ENCODE measurements around the gene CNPY1.

Gene CNPY1

DNA sequence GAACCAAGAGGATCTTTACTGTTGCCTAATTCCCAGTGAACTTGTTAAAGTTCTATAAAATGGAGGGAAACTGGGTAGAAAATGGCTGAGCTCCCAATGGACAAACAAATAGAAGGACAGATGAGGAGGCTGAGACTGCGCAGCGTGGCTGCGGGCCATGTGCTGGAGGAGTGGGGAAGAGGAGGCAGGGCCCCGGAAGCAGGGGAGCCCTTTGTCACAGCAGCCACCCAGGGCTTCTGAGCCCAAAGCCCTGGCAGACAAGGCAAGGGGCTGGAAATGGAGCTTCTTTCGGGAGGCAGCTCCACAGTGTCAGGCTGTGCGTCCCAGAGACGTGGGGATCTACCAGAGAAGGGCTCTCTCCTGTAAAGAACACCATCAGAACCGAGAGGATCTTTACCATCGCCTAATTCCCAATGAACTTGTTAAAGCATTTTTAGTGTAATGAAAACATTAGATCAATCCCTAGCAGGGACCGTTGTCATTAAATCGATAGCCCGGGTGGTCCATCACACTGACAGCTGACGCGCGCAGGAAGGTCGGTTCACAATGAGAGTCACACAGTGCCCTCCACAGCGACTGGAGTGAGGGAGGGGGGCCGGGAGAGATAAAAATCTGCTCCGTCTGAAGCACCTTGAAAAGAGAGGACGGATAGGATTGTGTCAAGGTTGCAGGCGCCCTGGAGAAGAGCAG is 14.0 kb upstream of the CNPY1 start:
- H3K4me3 ChIP-seq (replicated peaks in 1 of 2; ENCODE audit: low read depth in 2 of 2, low read length in 2 of 2) = no peak overlapping the region
- TF ChIP-seq CTCF (IDR thresholded peaks at IDR 0.05; ENCODE audit: low read depth, low read length) = no peak
- no peak for DNase-seq (ENCODE audit: low read depth in 2 of 2)

GRCh38 chr7:155559519-155560108 is 13.3 kb upstream of the CNPY1 start:
- H3K4me3 ChIP-seq (replicated peaks in 1 of 2; ENCODE audit: low read depth in 2 of 2, low read length in 2 of 2) = no peak overlapping the region
- TF ChIP-seq CTCF (IDR thresholded peaks at IDR 0.05; ENCODE audit: low read depth, low read length) = no peak
- DNase-seq (ENCODE audit: low read depth in 2 of 2) = no peak

DNA sequence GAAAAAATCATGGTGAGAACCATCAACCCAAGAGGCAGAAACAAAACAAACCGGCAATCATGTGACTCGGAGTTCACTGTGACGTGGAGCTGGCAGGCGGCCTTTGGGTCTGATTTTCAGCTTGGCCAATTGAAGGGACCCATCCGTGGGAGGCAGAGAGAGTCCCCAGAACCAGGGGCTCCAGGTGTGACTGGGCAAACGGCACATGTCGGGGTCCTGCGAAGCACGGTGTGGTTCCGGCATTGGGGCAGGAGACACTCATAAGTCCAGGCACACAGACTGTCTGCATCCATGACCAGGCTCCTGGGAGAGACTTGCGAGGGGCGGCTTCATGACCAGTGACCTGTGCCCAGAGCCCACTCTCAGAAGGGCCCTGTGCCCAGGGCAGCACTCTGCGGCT is 12.6 kb upstream of the CNPY1 start:
- TF ChIP-seq CTCF (IDR thresholded peaks at IDR 0.05; ENCODE audit: low read depth, low read length) = no peak
- DNase-seq (ENCODE audit: low read depth in 2 of 2) = no peak
- no peak overlapping the region for H3K4me3 ChIP-seq (replicated peaks in 1 of 2; ENCODE audit: low read depth in 2 of 2, low read length in 2 of 2)

DNA sequence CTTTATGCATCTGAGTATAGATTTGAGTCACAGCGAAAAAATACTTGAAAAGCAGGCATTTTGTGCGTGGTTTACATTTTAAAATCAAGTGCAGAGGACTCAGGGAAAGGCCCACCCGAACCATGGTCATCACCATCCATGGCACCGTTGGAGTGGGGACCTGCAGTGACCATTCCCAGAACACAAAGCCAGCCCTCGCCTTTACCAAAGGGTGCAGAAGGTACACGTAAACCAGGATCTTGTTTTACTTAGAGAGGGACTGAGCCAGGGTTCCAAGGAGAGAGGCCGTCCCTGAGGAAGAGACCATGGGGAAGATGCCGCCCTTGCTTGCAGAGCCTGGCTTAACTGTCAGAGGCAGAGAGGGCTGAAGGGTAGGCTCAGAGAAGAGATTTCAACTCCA is 12.0 kb upstream of the CNPY1 start:
- no peak overlapping the region for H3K4me3 ChIP-seq (replicated peaks in 1 of 2; ENCODE audit: low read depth in 2 of 2, low read length in 2 of 2)
- DNase-seq (ENCODE audit: low read depth in 2 of 2) = no peak
- no peak for TF ChIP-seq CTCF (IDR thresholded peaks at IDR 0.05; ENCODE audit: low read depth, low read length)

- no peak for TF ChIP-seq CTCF (IDR thresholded peaks at IDR 0.05; ENCODE audit: low read depth, low read length)
Measured at GRCh38 chr7:155557778-155558177, 11.4 kb upstream of the CNPY1 start.

DNA sequence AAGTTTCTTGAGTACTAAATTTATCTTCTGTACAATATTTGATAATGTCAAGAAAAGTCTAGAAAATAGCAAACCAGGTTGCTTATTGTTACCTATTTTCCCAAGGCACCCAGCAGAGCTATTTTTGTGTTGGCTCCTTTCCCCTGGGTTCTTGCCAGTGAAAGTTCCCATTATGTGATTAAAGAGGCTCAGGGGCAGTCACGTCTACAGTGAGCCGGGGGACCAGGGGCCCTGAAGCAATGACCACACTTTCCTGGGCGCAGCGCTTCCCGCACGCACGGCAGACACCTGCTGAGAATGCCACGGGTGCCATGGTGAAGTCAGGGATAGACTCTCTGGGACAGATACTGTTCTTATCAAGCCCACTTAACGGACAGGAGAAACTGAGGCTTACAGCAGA is 10.4 kb upstream of the CNPY1 start:
- TF ChIP-seq CTCF (IDR thresholded peaks at IDR 0.05; ENCODE audit: low read depth, low read length) = no peak
- no peak for DNase-seq (ENCODE audit: low read depth in 2 of 2)
- H3K4me3 ChIP-seq (replicated peaks in 1 of 2; ENCODE audit: low read depth in 2 of 2, low read length in 2 of 2) = no peak overlapping the region

More at GRCh38 chr7:155557778-155558177, 11.4 kb upstream of the CNPY1 start:
- no peak overlapping the region for H3K4me3 ChIP-seq (replicated peaks in 1 of 2; ENCODE audit: low read depth in 2 of 2, low read length in 2 of 2)
- DNase-seq (ENCODE audit: low read depth in 2 of 2) = no peak
